A673 (cell line): ENCODE measurements around the gene CPB1. TPM values are rescaled to one million over a fixed set of nuclear protein-coding genes. Genes with fewer than 3 reads are reported as not detected.
"Not testable (repeated sequence)": the region's sequence is repeated elsewhere in the genome, so short reads cannot be mapped to it uniquely, and the experiment has no call there.

Source experiments
- Bru-seq: library from RNA; stranded (reverse); fragments of 400-500 nt; gene quantifications from one replicate; lab custom pipeline; 2021; lab: Mats Ljungman, UMichigan
- BruChase-seq, 2 experiments: library from RNA; stranded (reverse); fragments of 400-500 nt; gene quantifications; one replicate each; lab custom pipeline; 2021; lab: Mats Ljungman, UMichigan
- BruUV-seq: library from RNA; stranded (reverse); fragments of 400-500 nt; replicated peaks from 2 replicates; lab custom pipeline; 2021; lab: Mats Ljungman, UMichigan
- CTCF ChIA-PET: fragments of 300-600 bp; sonication (Branson Sonifier 250); formaldehyde crosslinking; loops from one replicate; lab custom pipeline; 2022; ENCODE audit warnings: antibody characterized with exemption; lab: Charles Lee
- POLR2A ChIA-PET: fragments of 300-600 bp; sonication (Branson Sonifier 250); formaldehyde crosslinking; loops from one replicate; lab custom pipeline; 2022; ENCODE audit warnings: antibody characterized with exemption; ENCODE audit not compliant: low non-redundant PET; lab: Charles Lee
- DNase-seq: peaks from one replicate; pipeline ENCODE4 v3.0.0-alpha.2; 2015; ENCODE audit warnings: low spot score
- H3K27ac ChIP-seq: fragments of 200-600 bp; sonication (generic); 2 replicates; pipeline ENCODE4 v1.5.1; 2016; ENCODE audit warnings: mixed run types, low read depth, mild to moderate bottlenecking, mixed read lengths, antibody characterized with exemption, low read length; ENCODE audit not compliant: poor library complexity, severe bottlenecking
- H3K27me3 ChIP-seq: fragments of 200-600 bp; sonication (generic); replicated peaks from 2 replicates; pipeline ENCODE4 v1.6.1; 2017; ENCODE audit warnings: mixed run types, low read depth, mild to moderate bottlenecking, mixed read lengths, antibody characterized with exemption, low read length; ENCODE audit not compliant: insufficient read depth, poor library complexity
- H3K36me3 ChIP-seq: fragments of 200-600 bp; sonication (generic); 2 replicates; pipeline ENCODE4 v1.6.1; 2016; ENCODE audit warnings: mixed run types, mild to moderate bottlenecking, mixed read lengths, antibody characterized with exemption, low read length; ENCODE audit not compliant: insufficient read depth, poor library complexity, severe bottlenecking
- H3K4me1 ChIP-seq: fragments of 200-600 bp; sonication (generic); 2 replicates; pipeline ENCODE4 v1.6.1; 2017; ENCODE audit warnings: mixed run types, mild to moderate bottlenecking, mixed read lengths, antibody characterized with exemption, low read length; ENCODE audit not compliant: insufficient read depth, poor library complexity, severe bottlenecking
- H3K4me3 ChIP-seq: fragments of 200-600 bp; sonication (generic); 2 replicates; pipeline ENCODE4 v1.5.1; 2016; ENCODE audit warnings: low read depth, mixed run types, mild to moderate bottlenecking, mixed read lengths, low read length; ENCODE audit not compliant: poor library complexity, severe bottlenecking
- H3K9me3 ChIP-seq: fragments of 200-600 bp; sonication (generic); 2 replicates; pipeline ENCODE4 v1.6.1; 2016; ENCODE audit warnings: mixed run types, low read depth, mild to moderate bottlenecking, mixed read lengths, antibody characterized with exemption, low read length; ENCODE audit not compliant: poor library complexity, severe bottlenecking
- EZH2 ChIP-seq: fragments of 200-600 bp; sonication (generic); IDR thresholded peaks from 2 replicates; pipeline ENCODE4 v1.6.1; 2017; ENCODE audit warnings: borderline replicate concordance, low read depth, mild to moderate bottlenecking, mixed read lengths, antibody characterized with exemption, low read length; ENCODE audit not compliant: poor library complexity, severe bottlenecking
- intact Hi-C: fragments of 100-400 bp; cut with micrococcal nuclease; formaldehyde crosslinking; loops from one replicate; pipeline ENCODE4 v1.10.0; 2022; ENCODE audit not compliant: unreplicated experiment
- long read RNA-seq: library from polyadenylated mRNA; stranded (forward); transcript quantifications from one replicate; pipeline ENCODE4 v2.0.0, GENCODE V29; 2022
- total RNA-seq: library from RNA; stranded (reverse); gene quantifications from 2 replicates; pipeline ENCODE4 v1.2.3, GENCODE V29; 2021
- TF ChIP-seq, protein P1 (sequence below): fragments of 300-800, 200-600 bp; sonication (generic); conservative IDR thresholded peaks from 2 replicates; pipeline ENCODE4 v1.5.1; 2017; ENCODE audit warnings: low read depth, mild to moderate bottlenecking, antibody characterized with exemption, low read length, moderate library complexity, mixed read lengths

Gene CPB1
- total RNA-seq = not detected in 2 replicates
- not detected for Bru-seq, nascent RNA
- not detected for BruChase-seq, experiment 1, labeled RNA remaining after a 2-hour chase
- not detected for BruChase-seq, experiment 2, labeled RNA remaining after a 6-hour chase
- long read RNA-seq = 0 reads

DNA sequence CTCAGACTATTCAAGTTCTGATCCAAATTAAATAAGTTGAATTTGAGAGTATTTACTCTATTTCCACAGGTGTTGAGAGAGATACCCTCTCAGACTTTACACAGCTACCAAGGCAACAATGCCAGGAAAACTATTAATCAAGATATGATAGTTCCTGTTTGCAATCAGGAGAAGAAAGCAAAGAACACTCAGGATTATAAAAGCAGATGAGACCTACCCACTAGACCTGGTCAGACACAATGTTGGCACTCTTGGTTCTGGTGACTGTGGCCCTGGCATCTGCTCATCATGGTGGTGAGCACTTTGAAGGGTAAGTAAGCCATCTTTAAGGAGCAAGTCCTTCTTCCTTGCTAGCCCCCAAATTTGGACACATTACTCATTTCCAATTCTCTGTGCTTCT, at the start of gene CPB1:
Gene CPB1, plus strand, starts transcription at position 227 of the 400 bp plus-strand sequence. Its CDS starts 13 bp downstream, at position 240.
- Histone ChIP-seq H3K27ac (no peak within 1 kb of the TSS), H3K4me1 (no peaks in the 10 kb centered on the region), H3K27me3 (peaks cover 4% of the 10 kb centered on the region), H3K9me3 (no peaks in the 10 kb centered on the region), H3K4me3 (no peak within 1 kb of the TSS), H3K36me3 (no peaks in the 10 kb centered on the region)
- ChIA-PET CTCF (no interaction called here), POLR2A (no interaction called here)
- BruUV-seq = no TSS peak
- no peak for DNase-seq
- TF ChIP-seq EZH2 = no peak
- TF ChIP-seq, protein P1, sequence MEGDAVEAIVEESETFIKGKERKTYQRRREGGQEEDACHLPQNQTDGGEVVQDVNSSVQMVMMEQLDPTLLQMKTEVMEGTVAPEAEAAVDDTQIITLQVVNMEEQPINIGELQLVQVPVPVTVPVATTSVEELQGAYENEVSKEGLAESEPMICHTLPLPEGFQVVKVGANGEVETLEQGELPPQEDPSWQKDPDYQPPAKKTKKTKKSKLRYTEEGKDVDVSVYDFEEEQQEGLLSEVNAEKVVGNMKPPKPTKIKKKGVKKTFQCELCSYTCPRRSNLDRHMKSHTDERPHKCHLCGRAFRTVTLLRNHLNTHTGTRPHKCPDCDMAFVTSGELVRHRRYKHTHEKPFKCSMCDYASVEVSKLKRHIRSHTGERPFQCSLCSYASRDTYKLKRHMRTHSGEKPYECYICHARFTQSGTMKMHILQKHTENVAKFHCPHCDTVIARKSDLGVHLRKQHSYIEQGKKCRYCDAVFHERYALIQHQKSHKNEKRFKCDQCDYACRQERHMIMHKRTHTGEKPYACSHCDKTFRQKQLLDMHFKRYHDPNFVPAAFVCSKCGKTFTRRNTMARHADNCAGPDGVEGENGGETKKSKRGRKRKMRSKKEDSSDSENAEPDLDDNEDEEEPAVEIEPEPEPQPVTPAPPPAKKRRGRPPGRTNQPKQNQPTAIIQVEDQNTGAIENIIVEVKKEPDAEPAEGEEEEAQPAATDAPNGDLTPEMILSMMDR = no peak
- intact Hi-C loops = no loop called here

GRCh38 chr3:148778926-148779325, 48.7 kb upstream of the CPB1 start:
- no TSS peak for BruUV-seq
- no peak overlapping the region for H3K4me3 ChIP-seq
- POLR2A ChIA-PET = no interaction called here
- CTCF ChIA-PET = no interaction called here
- H3K36me3 ChIP-seq = no peaks in the 10 kb centered on the region
- H3K27ac ChIP-seq = no peak overlapping the region
- H3K9me3 ChIP-seq = no peaks in the 10 kb centered on the region
- TF ChIP-seq, protein P1 = no peak
- TF ChIP-seq EZH2 = no peak
- H3K4me1 ChIP-seq = no peaks in the 10 kb centered on the region
- no peak for DNase-seq
- peaks cover 5% of the 10 kb centered on the region for H3K27me3 ChIP-seq
- intact Hi-C loops = no loop called here

DNA sequence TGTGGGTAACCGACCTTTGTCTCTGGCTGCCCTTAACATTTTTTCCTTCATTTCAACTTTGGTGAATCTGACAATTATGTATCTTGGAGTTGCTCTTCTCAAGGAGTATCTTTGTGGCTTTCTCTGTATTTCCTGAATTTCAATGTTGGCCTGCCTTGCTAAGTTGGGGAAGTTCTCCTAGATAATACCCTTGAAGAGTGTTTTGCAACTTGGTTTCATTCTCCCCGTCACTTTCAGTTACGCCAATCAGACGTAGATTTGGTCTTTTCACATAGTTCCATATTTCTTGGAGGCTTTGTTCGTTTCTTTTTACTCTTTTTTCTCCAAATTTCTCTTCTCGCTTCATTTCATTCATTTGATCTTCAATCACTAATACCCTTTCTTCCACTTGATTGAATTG, 42.6 kb upstream of the CPB1 start:
- H3K9me3 ChIP-seq, H3K4me1 ChIP-seq, POLR2A ChIA-PET, H3K4me3 ChIP-seq, DNase-seq, intact Hi-C loops, H3K27me3 ChIP-seq, BruUV-seq, CTCF ChIA-PET, H3K27ac ChIP-seq, H3K36me3 ChIP-seq: not testable (repeated sequence)

DNA sequence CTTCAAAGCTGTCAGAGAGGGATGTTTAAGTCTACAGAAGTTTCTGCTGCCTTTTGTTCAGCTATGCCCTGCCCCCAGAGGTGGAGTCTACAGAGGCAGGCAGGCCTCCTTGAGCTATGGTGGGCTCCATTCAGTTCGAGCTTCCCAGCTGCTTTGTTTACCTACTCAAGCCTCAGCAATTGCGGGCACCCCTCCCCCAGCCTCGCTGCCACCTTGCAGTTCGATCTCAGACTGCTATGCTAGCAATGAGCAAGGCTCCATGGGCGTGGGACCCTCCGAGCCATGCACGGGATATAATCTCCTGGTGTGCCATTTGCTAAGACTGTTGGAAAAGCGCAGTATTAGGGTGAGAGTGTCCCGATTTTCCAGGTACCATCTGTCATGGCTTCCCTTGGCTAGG, 41.5 kb upstream of the CPB1 start:
- H3K9me3 ChIP-seq, H3K27me3 ChIP-seq, H3K4me1 ChIP-seq, POLR2A ChIA-PET, intact Hi-C loops, H3K36me3 ChIP-seq, DNase-seq, BruUV-seq, H3K4me3 ChIP-seq, H3K27ac ChIP-seq, CTCF ChIA-PET: not testable (repeated sequence)
